Muscle of back (tissue), 11 donors: Measurements from ENCODE around the gene ACOT6. TPM values are rescaled to one million over a fixed set of nuclear protein-coding genes. Genes with fewer than 3 reads are reported as not detected.
"Not testable (repeated sequence)": the region's sequence is repeated elsewhere in the genome, so short reads cannot be mapped to it uniquely, and the experiment has no call there.

Source experiments
- DNase-seq, 3 donors: peaks; one replicate each; pipeline versions ENCODE4 v3.0.0 to v3.0.0-alpha.2; 2013
- polyA plus RNA-seq, 10 donors: library from polyadenylated mRNA; unstranded; fragments of 120-200 nt; gene quantifications; one replicate each; pipeline ENCODE4 v1.2.1, GENCODE V29; 2013; ENCODE audit not compliant: insufficient read length in 10 of 10

The ACOT6 gene
- polyA plus RNA-seq, 10 donors: 0.20 TPM; not detected in 9

GRCh38 chr14:73644531-73645247 lies 32.4 kb downstream of the ACOT6 start, which contains the start of gene DNAL1:
DNAL1 (plus strand) TSS chr14:73644986; CDS start chr14:73645040, 54 bp downstream.
- peak; percentile 92 to 97 (median 96) for DNase-seq

GRCh38 chr14:73645248-73645610 lies 32.9 kb downstream of the ACOT6 start:
- no peak for DNase-seq

GRCh38 chr14:73651005-73651404 lies 38.7 kb downstream of the ACOT6 start:
- no peak for DNase-seq

GRCh38 chr14:73655851-73656250 lies 43.5 kb downstream of the ACOT6 start:
- DNase-seq: no peak

GRCh38 chr14:73659202-73659601 lies 46.9 kb downstream of the ACOT6 start:
- not testable (repeated sequence) for DNase-seq

GRCh38 chr14:73660511-73660910 lies 48.2 kb downstream of the ACOT6 start:
- no peak for DNase-seq

- DNase-seq: peak in 1 of 3 donors; percentile 2
Observed at GRCh38 chr14:73661872-73662271, 49.6 kb downstream of the ACOT6 start.

GRCh38 chr14:73662487-73662943 lies 50.2 kb downstream of the ACOT6 start:
- DNase-seq: peak in 2 of 3 donors; percentile 11 to 83

- no peak for DNase-seq
Observed at GRCh38 chr14:73663548-73664212, 51.4 kb downstream of the ACOT6 start.

GRCh38 chr14:73665130-73665529 lies 52.8 kb downstream of the ACOT6 start:
- DNase-seq: no peak

GRCh38 chr14:73666583-73666982 lies 54.3 kb downstream of the ACOT6 start:
- DNase-seq: no peak

GRCh38 chr14:73667854-73668253 lies 55.5 kb downstream of the ACOT6 start:
- DNase-seq: no peak

Other genes starting within 250 kb of the ACOT6 start
- 10 to 100 TPM; 24.0 to 44.3 (median 34.8) TPM for gene NUMB, start 154.0 kb upstream of the ACOT6 start, polyA plus RNA-seq
- 1 to 10 TPM; 4.4 to 8.7 (median 6.2) TPM for gene RIOX1, start 121.6 kb upstream of the ACOT6 start, polyA plus RNA-seq
- 1 to 10 TPM; 1.6 to 5.6 (median 2.9) TPM for gene ACOT1, start 75.4 kb upstream of the ACOT6 start, polyA plus RNA-seq
- 1 to 10 TPM in 5 of 10 donors, under 1 TPM in 5; 0.28 to 1.7 (median 1.0) TPM for gene HEATR4, start 53.6 kb upstream of the ACOT6 start, polyA plus RNA-seq
- 10 to 100 TPM; 20.6 to 35.6 (median 29.3) TPM for gene ACOT2, start 43.3 kb upstream of the ACOT6 start, polyA plus RNA-seq
- under 1 TPM; 0.13 to 0.76 (median 0.34) TPM for gene ACOT4, start 20.6 kb upstream of the ACOT6 start, polyA plus RNA-seq
- 10 to 100 TPM in 4 of 10 donors, 1 to 10 TPM in 6; 6.0 to 12.5 (median 8.9) TPM for gene DNAL1, start 32.5 kb downstream of the ACOT6 start, polyA plus RNA-seq
- 10 to 100 TPM; 19.9 to 37.9 (median 26.3) TPM for gene PNMA1, start 101.9 kb downstream of the ACOT6 start, polyA plus RNA-seq
- 10 to 100 TPM in 3 of 10 donors, 1 to 10 TPM in 7; 4.9 to 13.0 (median 7.7) TPM for gene PTGR2, start 239.3 kb downstream of the ACOT6 start, polyA plus RNA-seq